ENCODE results near the gene MLXIPL.
"Not testable (repeated sequence)": the region's sequence is repeated elsewhere in the genome, so short reads cannot be mapped to it uniquely, and the experiment has no call there.

MLXIPL gene

GRCh38 chr7:73614937-73615336, 9.4 kb downstream of the MLXIPL start:
- H3K36me3 ChIP-seq (ENCODE audit: control insufficient read depth, insufficient read depth, low read length); DNase-seq; H3K4me1 ChIP-seq (ENCODE audit: control insufficient read depth, low read depth, low read length); H3K18ac ChIP-seq (ENCODE audit: low read length); H4K8ac ChIP-seq (ENCODE audit: low read depth, low read length); H3K79me1 ChIP-seq (ENCODE audit: low read length); H4K5ac ChIP-seq (ENCODE audit: low read length); H3K4ac ChIP-seq (ENCODE audit: low read depth, low read length); H2AK5ac ChIP-seq (ENCODE audit: low read length); H3K79me2 ChIP-seq (ENCODE audit: control insufficient read depth, insufficient read depth, low read length); H3K4me2 ChIP-seq (ENCODE audit: low read length); H3K56ac ChIP-seq (ENCODE audit: low read length); H2BK15ac ChIP-seq (replicated peaks; ENCODE audit: low read depth); H3K23ac ChIP-seq (ENCODE audit: low read length); H3K27ac ChIP-seq (ENCODE audit: low read depth, low read length); H3K9ac ChIP-seq (ENCODE audit: low read length); H3K4me3 ChIP-seq (ENCODE audit: low read length); H2BK120ac ChIP-seq (ENCODE audit: low read depth, low read length); H2BK5ac ChIP-seq (ENCODE audit: low read length); H3K27me3 ChIP-seq (ENCODE audit: insufficient read depth, low read length, poor library complexity): not testable (repeated sequence)
- no CpG with 5 or more reads among the region's 10 CpGs for WGBS (ENCODE audit: extremely low coverage, insufficient coverage, low lambda C conversion rate)

DNA sequence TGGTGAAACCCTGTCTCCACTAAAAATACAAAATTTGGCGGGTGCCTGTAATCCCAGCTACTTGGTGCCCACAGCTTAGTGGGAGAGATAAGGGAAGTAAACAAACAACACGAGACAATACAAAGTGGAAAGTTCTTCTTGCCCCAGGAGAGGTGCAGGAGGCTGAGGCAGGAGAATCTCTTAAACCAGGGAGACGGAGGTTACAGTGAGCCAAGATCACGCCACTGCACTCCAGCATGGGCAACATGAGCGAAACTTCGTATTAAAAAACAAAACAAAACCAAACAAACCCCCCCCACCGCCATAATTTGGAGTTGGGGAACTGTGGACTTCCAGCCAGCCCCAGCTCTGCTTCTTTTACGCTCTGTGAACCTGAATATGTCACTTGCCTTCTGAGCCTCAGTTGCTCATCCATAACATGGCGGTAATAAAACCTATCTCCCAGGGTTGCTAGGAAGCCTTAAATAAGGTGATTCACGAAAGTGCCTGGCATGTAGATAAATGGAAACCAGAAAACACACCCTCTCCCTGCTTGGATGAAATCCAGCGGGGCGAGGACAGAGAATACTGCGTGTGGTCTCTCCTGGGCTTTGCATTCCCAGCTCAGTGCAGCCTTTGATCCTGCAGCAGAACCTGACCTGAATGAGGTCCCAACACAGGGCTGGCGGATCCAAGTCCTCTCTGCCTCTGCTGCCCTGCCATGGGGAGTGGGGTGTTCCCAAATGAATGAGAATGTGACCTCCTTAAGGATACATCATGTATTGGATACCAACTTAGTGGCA, 10.2 kb downstream of the MLXIPL start:
- H2AK5ac ChIP-seq (ENCODE audit: low read length): no peak overlapping the region
- H3K9ac ChIP-seq (ENCODE audit: low read length): no peak overlapping the region
- no peak overlapping the region for H3K23ac ChIP-seq (ENCODE audit: low read length)
- H3K27me3 ChIP-seq (ENCODE audit: insufficient read depth, low read length, poor library complexity): no peaks in the 10 kb centered on the region
- no peak overlapping the region for H4K8ac ChIP-seq (ENCODE audit: low read depth, low read length)
- H3K36me3 ChIP-seq (ENCODE audit: control insufficient read depth, insufficient read depth, low read length): no peaks in the 10 kb centered on the region
- no peak overlapping the region for H3K4ac ChIP-seq (ENCODE audit: low read depth, low read length)
- no peaks in the 10 kb centered on the region for H3K4me1 ChIP-seq (ENCODE audit: control insufficient read depth, low read depth, low read length)
- H3K79me1 ChIP-seq (ENCODE audit: low read length): no peaks in the 10 kb centered on the region
- no peak overlapping the region for H3K4me2 ChIP-seq (ENCODE audit: low read length)
- no peak overlapping the region for H2BK15ac ChIP-seq (replicated peaks; ENCODE audit: low read depth)
- no peak overlapping the region for H2BK120ac ChIP-seq (ENCODE audit: low read depth, low read length)
- H3K56ac ChIP-seq (ENCODE audit: low read length): no peak overlapping the region
- no peaks in the 10 kb centered on the region for H3K79me2 ChIP-seq (ENCODE audit: control insufficient read depth, insufficient read depth, low read length)
- no peak overlapping the region for H3K4me3 ChIP-seq (ENCODE audit: low read length)
- no peak overlapping the region for H2BK5ac ChIP-seq (ENCODE audit: low read length)
- H3K18ac ChIP-seq (ENCODE audit: low read length): no peak overlapping the region
- H3K27ac ChIP-seq (ENCODE audit: low read depth, low read length): no peak overlapping the region
- DNase-seq: no peak
- no peak overlapping the region for H4K5ac ChIP-seq (ENCODE audit: low read length)
- WGBS (ENCODE audit: extremely low coverage, insufficient coverage, low lambda C conversion rate): no CpG with 5 or more reads among the region's 14 CpGs

GRCh38 chr7:73612598-73613269, 11.6 kb downstream of the MLXIPL start:
- no peaks in the 10 kb centered on the region for H3K27me3 ChIP-seq (ENCODE audit: insufficient read depth, low read length, poor library complexity)
- H3K79me1 ChIP-seq (ENCODE audit: low read length): no peaks in the 10 kb centered on the region
- peak; percentile 96 for DNase-seq
- no peak overlapping the region for H3K56ac ChIP-seq (ENCODE audit: low read length)
- no peaks in the 10 kb centered on the region for H3K79me2 ChIP-seq (ENCODE audit: control insufficient read depth, insufficient read depth, low read length)
- H3K9ac ChIP-seq (ENCODE audit: low read length): no peak overlapping the region
- no CpG with 5 or more reads among the region's 11 CpGs for WGBS (ENCODE audit: extremely low coverage, insufficient coverage, low lambda C conversion rate)
- H3K36me3 ChIP-seq (ENCODE audit: control insufficient read depth, insufficient read depth, low read length): no peaks in the 10 kb centered on the region
- H3K4me1 ChIP-seq (ENCODE audit: control insufficient read depth, low read depth, low read length): no peaks in the 10 kb centered on the region
- H2BK5ac ChIP-seq (ENCODE audit: low read length): no peak overlapping the region
- H3K18ac ChIP-seq (ENCODE audit: low read length): no peak overlapping the region
- H3K4ac ChIP-seq (ENCODE audit: low read depth, low read length): no peak overlapping the region
- H3K23ac ChIP-seq (ENCODE audit: low read length): no peak overlapping the region
- H4K8ac ChIP-seq (ENCODE audit: low read depth, low read length): no peak overlapping the region
- H2AK5ac ChIP-seq (ENCODE audit: low read length): no peak overlapping the region
- no peak overlapping the region for H2BK120ac ChIP-seq (ENCODE audit: low read depth, low read length)
- no peak overlapping the region for H3K4me3 ChIP-seq (ENCODE audit: low read length)
- H2BK15ac ChIP-seq (replicated peaks; ENCODE audit: low read depth): no peak overlapping the region
- no peak overlapping the region for H3K27ac ChIP-seq (ENCODE audit: low read depth, low read length)
- H3K4me2 ChIP-seq (ENCODE audit: low read length): no peak overlapping the region
- no peak overlapping the region for H4K5ac ChIP-seq (ENCODE audit: low read length)

DNA sequence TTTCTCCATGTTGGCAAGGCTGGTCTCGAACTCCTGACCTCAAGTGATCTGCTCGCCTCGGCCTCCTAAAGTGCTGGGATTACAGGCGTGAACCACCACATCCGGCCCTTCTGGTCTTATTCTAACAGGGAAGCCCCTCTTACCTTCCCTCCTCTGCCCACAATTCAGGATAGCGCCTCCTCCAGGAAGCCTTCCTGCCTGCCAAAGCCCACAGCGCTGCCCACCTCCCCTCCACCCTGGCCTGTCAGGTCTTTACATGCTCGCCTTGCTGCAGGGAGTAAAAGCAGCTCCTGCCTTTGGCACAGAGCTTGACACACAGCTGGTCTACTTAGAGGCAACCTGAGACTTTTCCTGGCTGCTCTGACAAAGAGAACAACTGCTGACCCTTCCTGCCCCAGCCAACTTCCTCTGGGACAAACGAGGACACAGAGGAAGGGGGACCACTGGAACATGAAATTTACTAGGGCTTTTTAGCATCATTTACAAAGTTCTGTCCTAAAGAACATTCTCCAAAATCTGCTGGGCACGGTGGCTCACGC, 13.2 kb downstream of the MLXIPL start:
- Histone ChIP-seq H3K4ac (ENCODE audit: low read depth, low read length) (no peak overlapping the region), H3K79me1 (ENCODE audit: low read length) (no peaks in the 10 kb centered on the region)

DNA sequence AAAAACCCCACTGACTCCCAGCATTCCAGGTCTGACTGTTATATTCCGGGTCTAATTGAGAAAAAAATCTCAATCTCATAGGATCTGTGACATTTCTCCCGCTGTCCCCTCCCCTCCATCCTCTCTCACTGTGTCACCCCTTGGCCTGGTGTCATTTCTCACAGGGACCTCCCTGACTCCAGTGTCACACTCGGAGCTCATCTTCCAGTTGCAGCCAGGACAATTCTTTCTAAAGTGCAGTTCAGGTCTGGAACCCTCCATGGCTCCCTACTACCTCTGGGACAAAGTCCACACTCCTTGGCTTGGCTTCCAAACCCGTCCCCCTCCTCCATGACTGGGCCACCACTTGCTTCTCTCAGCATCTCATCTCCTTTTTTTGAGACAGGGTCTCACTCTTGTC, 14.2 kb downstream of the MLXIPL start:
- Histone ChIP-seq H3K79me2 (ENCODE audit: control insufficient read depth, insufficient read depth, low read length) (no peaks in the 10 kb centered on the region), H2BK5ac (ENCODE audit: low read length) (no peak overlapping the region), H2BK15ac (replicated peaks; ENCODE audit: low read depth) (no peak overlapping the region), H3K4me3 (ENCODE audit: low read length) (no peak overlapping the region), H2AK5ac (ENCODE audit: low read length) (no peak overlapping the region), H3K23ac (ENCODE audit: low read length) (no peak overlapping the region), H3K27ac (ENCODE audit: low read depth, low read length) (no peak overlapping the region), H3K27me3 (ENCODE audit: insufficient read depth, low read length, poor library complexity) (no peaks in the 10 kb centered on the region), H3K56ac (ENCODE audit: low read length) (no peak overlapping the region), H3K36me3 (ENCODE audit: control insufficient read depth, insufficient read depth, low read length) (no peaks in the 10 kb centered on the region), H3K18ac (ENCODE audit: low read length) (no peak overlapping the region), H3K4me1 (ENCODE audit: control insufficient read depth, low read depth, low read length) (no peaks in the 10 kb centered on the region), H3K4ac (ENCODE audit: low read depth, low read length) (no peak overlapping the region), H3K4me2 (ENCODE audit: low read length) (no peak overlapping the region), H4K8ac (ENCODE audit: low read depth, low read length) (no peak overlapping the region), H3K79me1 (ENCODE audit: low read length) (no peaks in the 10 kb centered on the region), H2BK120ac (ENCODE audit: low read depth, low read length) (no peak overlapping the region), H4K5ac (ENCODE audit: low read length) (no peak overlapping the region), H3K9ac (ENCODE audit: low read length) (no peak overlapping the region)
- DNase-seq: no peak
- WGBS (ENCODE audit: extremely low coverage, insufficient coverage, low lambda C conversion rate): no CpG with 5 or more reads among the region's 4 CpGs

More for the DNA sequence above, 13.2 kb downstream of the MLXIPL start:
- Histone ChIP-seq H3K4me2 (ENCODE audit: low read length) (no peak overlapping the region), H3K27me3 (ENCODE audit: insufficient read depth, low read length, poor library complexity) (no peaks in the 10 kb centered on the region), H3K23ac (ENCODE audit: low read length) (no peak overlapping the region), H2BK15ac (replicated peaks; ENCODE audit: low read depth) (no peak overlapping the region), H4K8ac (ENCODE audit: low read depth, low read length) (no peak overlapping the region), H3K4me1 (ENCODE audit: control insufficient read depth, low read depth, low read length) (no peaks in the 10 kb centered on the region), H2BK120ac (ENCODE audit: low read depth, low read length) (no peak overlapping the region), H3K9ac (ENCODE audit: low read length) (no peak overlapping the region), H3K56ac (ENCODE audit: low read length) (peak overlapping the region; percentile 7), H3K4me3 (ENCODE audit: low read length) (no peak overlapping the region), H3K36me3 (ENCODE audit: control insufficient read depth, insufficient read depth, low read length) (no peaks in the 10 kb centered on the region), H4K5ac (ENCODE audit: low read length) (no peak overlapping the region), H2BK5ac (ENCODE audit: low read length) (no peak overlapping the region), H3K79me2 (ENCODE audit: control insufficient read depth, insufficient read depth, low read length) (no peaks in the 10 kb centered on the region), H3K18ac (ENCODE audit: low read length) (no peak overlapping the region), H3K27ac (ENCODE audit: low read depth, low read length) (no peak overlapping the region), H2AK5ac (ENCODE audit: low read length) (no peak overlapping the region)
- WGBS (ENCODE audit: extremely low coverage, insufficient coverage, low lambda C conversion rate): no CpG with 5 or more reads among the region's 11 CpGs
- no peak for DNase-seq
